ENCODE measurements around the gene MANBA.

- TF ChIP-seq CTCF (conservative IDR thresholded peaks at IDR 0.05 in 1 of 2, IDR thresholded peaks at IDR 0.05 in 1 of 2; ENCODE audit: extremely low read depth in 1 of 2, insufficient read depth in 1 of 2, low read depth in 1 of 2, low read length in 2 of 2) (no peak), EZH2 (IDR thresholded peaks at IDR 0.05; ENCODE audit: borderline replicate concordance, low read length) (no peak)
These were observed 34.2 kb upstream of the MANBA start for GRCh38 chr4:102794999-102795398.

Data from mammary epithelial cell (primary cell).